HG02759 (cell line): ENCODE results near the gene RADIL.

Source experiments
- ATAC-seq: cut with Tn5 transposase; IDR thresholded peaks from one replicate; pipeline ENCODE4 v1.9.1; 2021; ENCODE audit warnings: mild to moderate bottlenecking, moderate library complexity; ENCODE audit not compliant: unreplicated experiment

Gene RADIL

GRCh38 chr7:4832711-4833110 lies 50.8 kb downstream of the RADIL start:
- ATAC-seq = no peak

- no peak for ATAC-seq
These were observed 51.6 kb downstream of the RADIL start for GRCh38 chr7:4831723-4832495.

DNA sequence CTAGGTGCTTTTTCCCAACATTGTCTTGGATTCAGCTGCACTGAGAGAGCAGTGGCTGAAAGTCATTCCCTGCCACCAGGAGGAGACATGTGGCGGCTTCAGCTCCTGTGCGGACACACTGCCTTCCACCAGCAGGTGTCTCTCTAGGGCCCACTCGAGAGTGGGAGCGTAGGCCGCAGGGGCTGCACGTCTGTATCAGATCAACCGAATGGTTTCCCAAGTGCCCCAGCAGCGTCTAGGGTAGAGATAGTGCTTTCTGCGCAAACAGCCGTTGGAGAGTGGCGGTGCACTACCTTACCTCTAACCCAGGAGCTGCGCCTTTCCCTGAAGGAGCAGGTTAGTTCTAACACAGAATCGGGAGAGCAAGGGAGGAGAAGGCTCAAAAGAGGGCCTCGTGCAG lies 53.3 kb downstream of the RADIL start:
- ATAC-seq = no peak

DNA sequence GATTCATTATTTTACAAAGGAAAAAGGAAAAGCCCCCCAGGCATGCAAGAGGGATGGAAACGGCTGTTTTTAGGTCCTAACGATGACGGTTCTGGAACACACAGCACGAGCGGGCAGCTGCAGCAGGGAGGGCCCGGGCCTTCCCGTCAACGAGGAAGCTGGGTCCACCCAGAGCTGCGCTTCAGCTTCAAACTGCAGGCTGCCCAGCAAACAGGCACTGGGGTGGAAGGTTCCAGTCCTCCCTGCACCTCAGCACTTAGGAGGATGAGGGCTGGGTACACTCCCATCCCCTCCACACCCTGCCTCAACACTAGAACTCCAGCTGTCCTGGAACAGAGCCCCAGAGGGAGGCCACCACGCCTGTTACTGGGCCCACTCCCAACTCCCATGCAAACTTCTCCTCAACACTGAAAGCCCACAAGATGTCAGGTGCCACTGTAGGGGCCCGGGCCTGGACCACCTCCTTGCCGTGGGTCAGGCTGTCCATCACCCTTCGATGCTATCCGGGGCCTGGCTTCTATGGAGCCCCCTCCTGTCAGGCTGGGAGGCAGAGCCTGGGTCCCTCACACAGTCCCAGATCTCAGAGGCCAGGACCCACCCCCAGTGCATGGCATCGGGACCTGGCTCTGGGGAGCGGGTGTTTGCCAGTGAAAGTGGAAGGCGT lies 54.7 kb downstream of the RADIL start:
- ATAC-seq = no peak

- ATAC-seq = no peak
These were observed 58.4 kb downstream of the RADIL start for GRCh38 chr7:4825081-4825480.

- ATAC-seq = no peak
These were observed 59.3 kb downstream of the RADIL start for GRCh38 chr7:4824120-4824775.

GRCh38 chr7:4823441-4824119 lies 59.9 kb downstream of the RADIL start:
- no peak for ATAC-seq

- ATAC-seq = no peak
These were observed 60.8 kb downstream of the RADIL start for GRCh38 chr7:4822677-4823076.

GRCh38 chr7:4820967-4821471 lies 62.5 kb downstream of the RADIL start:
- ATAC-seq = no peak

- ATAC-seq = no peak
These were observed 63.0 kb downstream of the RADIL start for GRCh38 chr7:4820405-4820966.

DNA sequence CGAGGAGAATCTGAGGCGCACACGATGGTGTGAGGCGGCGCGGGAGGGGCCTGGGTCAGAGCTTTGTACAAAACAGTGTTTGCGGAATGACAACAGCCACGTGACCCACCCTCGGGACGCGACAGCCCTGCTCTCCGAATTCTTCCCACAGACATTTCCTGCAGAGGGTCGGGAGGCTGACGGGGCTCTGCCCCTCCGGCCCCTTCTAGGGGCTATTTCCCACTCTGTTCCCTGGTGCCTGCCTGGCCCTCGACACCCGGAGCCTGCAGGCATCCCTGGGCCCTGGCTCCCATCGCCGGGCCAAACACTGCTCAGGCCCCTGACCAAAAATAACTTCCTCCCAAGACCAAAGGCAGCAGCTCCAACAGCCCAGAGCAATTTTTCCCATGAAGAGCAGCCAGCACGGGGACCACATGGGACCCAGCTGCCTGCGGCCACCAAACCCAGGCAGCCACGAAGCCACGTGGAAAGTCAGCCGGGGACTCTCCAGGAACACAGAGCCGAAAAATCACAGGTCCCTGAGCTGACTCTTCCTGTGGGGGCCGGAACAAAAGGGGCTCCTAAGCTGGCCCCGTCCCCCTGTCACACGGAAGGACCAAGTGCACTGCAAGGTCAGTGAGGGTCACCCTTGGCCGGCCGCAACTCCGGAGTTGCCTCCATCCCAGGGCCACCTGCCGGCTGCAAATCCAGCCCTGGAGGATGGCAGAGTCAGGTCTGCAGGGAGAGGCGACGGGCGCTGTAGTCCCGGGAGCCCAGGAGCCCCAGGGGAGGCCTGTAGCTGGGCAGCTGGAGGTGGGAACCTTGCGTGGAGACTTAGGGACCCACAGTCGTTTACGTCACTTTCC lies 63.7 kb downstream of the RADIL start:
- ATAC-seq = no peak

GRCh38 chr7:4818000-4818794 lies 65.3 kb downstream of the RADIL start:
- no peak for ATAC-seq

- ATAC-seq = no peak
These were observed 66.2 kb downstream of the RADIL start for GRCh38 chr7:4817178-4817901.

DNA sequence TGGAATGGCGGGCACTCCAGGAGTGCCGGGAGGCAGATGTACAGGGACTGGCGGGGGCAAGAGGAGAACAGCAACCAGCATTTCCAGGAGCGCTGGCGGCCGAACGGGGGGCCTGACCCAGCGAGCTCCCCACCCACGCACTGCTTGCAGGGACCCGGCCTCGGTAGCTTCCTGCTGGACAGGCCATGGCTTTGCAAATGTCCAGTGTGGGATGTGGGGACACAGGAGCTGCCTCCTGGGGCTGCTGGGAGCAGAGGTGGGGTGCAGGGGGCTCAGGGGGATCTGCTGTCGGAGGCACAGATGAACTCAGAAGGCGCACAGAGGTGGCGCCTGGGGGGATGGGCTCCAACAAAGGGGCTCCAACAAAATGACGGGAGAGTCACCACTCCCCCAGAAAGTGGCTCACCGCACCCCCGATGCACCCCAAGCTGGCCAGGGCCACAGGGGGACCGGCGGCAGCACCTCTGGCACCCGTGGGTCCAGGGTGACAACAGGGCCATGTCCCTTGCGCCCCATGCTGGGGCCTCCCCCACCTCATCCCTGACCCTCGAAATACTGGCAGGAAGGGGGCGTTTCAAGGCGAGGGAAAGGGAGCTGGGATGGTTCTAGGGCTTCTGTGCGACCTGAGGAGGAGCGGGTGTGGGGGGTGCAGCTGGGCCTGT lies 67.0 kb downstream of the RADIL start:
- no peak for ATAC-seq

DNA sequence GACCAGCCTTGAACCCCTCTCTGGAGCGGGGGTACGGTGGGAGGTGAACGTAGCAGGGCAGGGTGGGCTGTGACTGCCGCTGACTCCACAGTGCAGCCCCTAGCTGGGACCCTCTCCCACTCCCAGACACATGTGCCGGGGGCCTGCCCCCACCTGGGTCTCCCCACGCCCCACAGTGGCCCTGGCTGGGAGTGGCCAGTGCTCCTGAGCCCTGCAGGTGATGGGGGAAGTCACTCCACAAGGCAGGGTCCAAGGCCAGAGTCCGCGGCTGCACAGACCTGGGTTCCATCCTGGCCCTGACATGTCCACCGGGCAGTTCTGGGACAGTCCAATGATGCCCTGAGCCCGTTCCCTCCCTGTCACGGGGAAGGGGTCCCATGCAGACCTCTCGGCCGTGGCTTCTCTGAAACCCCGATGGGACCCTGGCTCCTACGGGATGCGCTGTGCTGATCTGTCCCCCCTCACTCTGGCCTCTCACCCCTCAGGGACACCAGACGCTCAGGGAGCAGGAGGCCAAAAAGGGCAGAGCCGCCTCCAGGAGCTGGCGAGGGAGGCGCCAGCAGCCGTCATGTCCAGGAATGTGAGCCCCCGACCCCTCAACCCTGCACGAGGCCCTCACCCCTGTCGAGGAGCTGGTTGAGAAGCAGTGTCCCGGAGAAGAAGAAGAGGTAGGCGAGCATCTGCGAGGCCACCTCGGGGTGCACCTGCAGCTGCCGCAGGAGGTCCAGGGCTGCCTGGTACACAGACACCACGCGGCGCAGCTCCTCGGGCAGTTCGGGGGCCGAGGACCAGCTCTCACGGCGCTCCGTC lies 67.7 kb downstream of the RADIL start:
- ATAC-seq = no peak

DNA sequence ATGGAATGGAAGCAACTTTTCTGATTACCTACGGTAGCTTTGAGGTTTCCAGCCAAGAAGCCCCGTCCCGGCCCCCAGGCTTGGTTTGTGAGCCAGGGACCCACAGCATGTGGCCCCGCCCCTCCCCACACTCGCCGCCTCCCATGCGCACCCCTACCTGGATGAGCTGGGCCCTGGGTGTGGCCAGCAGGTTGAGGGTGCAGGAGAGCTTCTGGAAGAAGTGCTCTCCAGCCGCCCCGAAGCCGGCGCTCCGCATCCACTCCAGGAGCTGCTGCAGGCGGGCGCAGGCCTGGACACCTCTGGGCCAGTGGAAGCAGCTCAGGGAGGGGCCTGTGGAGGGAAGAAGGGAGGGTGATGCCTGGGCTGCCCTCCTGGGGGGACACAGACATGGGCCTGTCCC lies 68.4 kb downstream of the RADIL start:
- ATAC-seq = no peak

- no peak for ATAC-seq
These were observed 69.1 kb downstream of the RADIL start for GRCh38 chr7:4814433-4814832.
